IPS-18a (cell line): ENCODE data around the gene COMMD10.

ENCODE experiments used
- H3K27ac ChIP-seq: one replicate; pipeline ENCODE4 v1.5.1; 2013; ENCODE audit warnings: low read length
- H3K27me3 ChIP-seq: one replicate; pipeline ENCODE4 v1.6.1; 2013; ENCODE audit warnings: mild to moderate bottlenecking, low read length; ENCODE audit not compliant: control insufficient read depth, insufficient read depth
- H3K36me3 ChIP-seq: one replicate; pipeline ENCODE4 v1.6.1; 2013; ENCODE audit warnings: low read depth, low read length; ENCODE audit not compliant: control insufficient read depth
- H3K4me1 ChIP-seq: one replicate; pipeline ENCODE4 v1.6.1; 2013; ENCODE audit warnings: low read depth, low read length; ENCODE audit not compliant: control insufficient read depth
- H3K4me3 ChIP-seq: one replicate; pipeline ENCODE4 v1.5.1; 2013; ENCODE audit warnings: low read length
- H3K9ac ChIP-seq: one replicate; pipeline ENCODE4 v1.6.1; 2013; ENCODE audit warnings: mild to moderate bottlenecking, low read length, moderate library complexity
- H3K9me3 ChIP-seq: one replicate; pipeline ENCODE4 v1.6.1; 2013; ENCODE audit warnings: low read depth, low read length; ENCODE audit not compliant: control insufficient read depth

COMMD10 gene

GRCh38 chr5:116225281-116225922 is 140.6 kb downstream of the COMMD10 start:
- Histone ChIP-seq H3K9ac (no peak overlapping the region), H3K36me3 (no peaks in the 10 kb centered on the region), H3K27ac (no peak overlapping the region), H3K4me3 (no peak overlapping the region), H3K27me3 (no peaks in the 10 kb centered on the region), H3K4me1 (peaks cover 4% of the 10 kb centered on the region), H3K9me3 (no peaks in the 10 kb centered on the region)

DNA sequence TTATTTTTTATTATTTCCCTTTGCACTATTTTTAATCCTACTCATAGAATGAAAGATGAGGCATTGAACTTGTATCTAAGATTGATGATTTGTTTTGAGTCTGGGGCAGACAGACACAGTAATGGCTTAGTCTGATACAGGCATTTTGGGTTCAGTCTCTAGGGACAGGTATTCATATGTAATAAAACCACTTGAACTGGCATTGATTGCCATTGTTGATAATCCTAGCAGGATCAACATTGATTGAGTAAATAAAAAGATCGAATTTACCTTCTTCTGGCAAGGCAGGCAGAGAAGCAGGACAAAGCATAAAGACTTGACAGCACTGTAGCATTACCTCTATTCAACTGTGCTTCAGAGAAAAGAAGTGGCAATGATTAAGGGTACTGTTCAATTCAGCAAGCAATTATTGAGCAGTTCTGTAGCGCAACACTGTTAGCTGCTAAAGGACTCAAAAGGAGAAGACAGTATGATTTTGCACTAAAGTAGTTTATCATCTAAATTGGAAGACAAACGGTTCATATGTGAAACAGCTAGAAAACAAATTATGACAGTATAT is 144.4 kb downstream of the COMMD10 start:
- H3K4me1 ChIP-seq: peaks cover 4% of the 10 kb centered on the region
- no peaks in the 10 kb centered on the region for H3K9me3 ChIP-seq
- no peak overlapping the region for H3K9ac ChIP-seq
- no peak overlapping the region for H3K27ac ChIP-seq
- H3K36me3 ChIP-seq: no peaks in the 10 kb centered on the region
- no peaks in the 10 kb centered on the region for H3K27me3 ChIP-seq
- H3K4me3 ChIP-seq: no peak overlapping the region

DNA sequence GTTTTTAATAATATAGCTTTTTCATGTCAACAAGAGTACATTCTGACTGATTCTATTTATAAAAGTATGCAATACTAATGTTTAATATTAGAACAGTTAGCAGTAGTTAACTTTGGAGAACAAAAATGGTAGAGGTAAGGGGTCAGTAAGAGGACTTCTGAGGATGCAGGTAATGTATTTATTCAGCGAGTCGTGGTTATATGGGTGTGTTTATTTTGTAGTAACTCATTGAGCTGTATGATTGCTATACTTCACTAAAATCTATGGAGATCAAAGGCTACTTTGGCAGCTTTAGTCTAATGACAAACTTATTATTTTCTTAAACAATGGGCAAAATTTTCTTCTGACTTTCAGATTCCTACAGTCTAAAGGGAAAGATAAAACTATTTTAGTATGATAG is 146.5 kb downstream of the COMMD10 start:
- Histone ChIP-seq H3K4me1 (peaks cover 4% of the 10 kb centered on the region), H3K4me3 (no peak overlapping the region), H3K27me3 (no peaks in the 10 kb centered on the region), H3K36me3 (no peaks in the 10 kb centered on the region), H3K9me3 (no peaks in the 10 kb centered on the region), H3K27ac (no peak overlapping the region), H3K9ac (no peak overlapping the region)

GRCh38 chr5:116234681-116235080 is 149.9 kb downstream of the COMMD10 start:
- Histone ChIP-seq H3K9me3 (no peaks in the 10 kb centered on the region), H3K4me1 (no peaks in the 10 kb centered on the region), H3K4me3 (no peak overlapping the region), H3K27ac (no peak overlapping the region), H3K27me3 (no peaks in the 10 kb centered on the region), H3K36me3 (no peaks in the 10 kb centered on the region), H3K9ac (no peak overlapping the region)

GRCh38 chr5:116237917-116238500 is 153.2 kb downstream of the COMMD10 start:
- no peak overlapping the region for H3K27ac ChIP-seq
- H3K4me3 ChIP-seq: no peak overlapping the region

GRCh38 chr5:116242343-116242742 is 157.5 kb downstream of the COMMD10 start:
- no peak overlapping the region for H3K27ac ChIP-seq
- H3K27me3 ChIP-seq: no peaks in the 10 kb centered on the region
- no peak overlapping the region for H3K9ac ChIP-seq
- H3K9me3 ChIP-seq: no peaks in the 10 kb centered on the region
- no peaks in the 10 kb centered on the region for H3K36me3 ChIP-seq
- H3K4me3 ChIP-seq: no peak overlapping the region
- no peaks in the 10 kb centered on the region for H3K4me1 ChIP-seq

More at GRCh38 chr5:116237917-116238500, 153.2 kb downstream of the COMMD10 start:
- Histone ChIP-seq H3K9ac (no peak overlapping the region), H3K9me3 (no peaks in the 10 kb centered on the region), H3K4me1 (no peaks in the 10 kb centered on the region), H3K27me3 (no peaks in the 10 kb centered on the region), H3K36me3 (no peaks in the 10 kb centered on the region)

GRCh38 chr5:116248432-116248831 is 163.6 kb downstream of the COMMD10 start:
- Histone ChIP-seq H3K27ac (no peak overlapping the region), H3K9me3 (no peaks in the 10 kb centered on the region), H3K9ac (no peak overlapping the region), H3K4me1 (no peaks in the 10 kb centered on the region), H3K36me3 (no peaks in the 10 kb centered on the region), H3K4me3 (no peak overlapping the region), H3K27me3 (no peaks in the 10 kb centered on the region)

DNA sequence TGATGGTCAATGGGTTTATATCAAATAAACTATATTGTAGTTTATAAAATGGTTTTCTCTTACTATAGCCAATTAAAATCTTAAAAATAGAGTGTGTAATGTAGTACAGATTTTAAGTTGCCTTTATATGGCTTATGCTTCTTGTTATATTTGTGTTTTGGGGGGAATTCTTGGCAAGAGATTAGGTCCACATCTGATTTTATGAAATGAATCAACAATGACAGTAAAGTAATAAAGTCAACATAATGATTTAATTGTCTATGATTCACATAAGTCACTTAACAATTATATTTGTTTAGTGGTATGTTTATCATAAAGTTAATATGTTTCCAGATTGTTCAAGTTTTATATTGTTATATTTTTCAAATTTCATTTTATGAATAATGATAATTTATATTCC is 164.8 kb downstream of the COMMD10 start:
- no peak overlapping the region for H3K27ac ChIP-seq
- no peak overlapping the region for H3K4me3 ChIP-seq
- H3K4me1 ChIP-seq: no peaks in the 10 kb centered on the region
- no peaks in the 10 kb centered on the region for H3K9me3 ChIP-seq
- H3K9ac ChIP-seq: no peak overlapping the region
- no peaks in the 10 kb centered on the region for H3K27me3 ChIP-seq
- H3K36me3 ChIP-seq: no peaks in the 10 kb centered on the region

DNA sequence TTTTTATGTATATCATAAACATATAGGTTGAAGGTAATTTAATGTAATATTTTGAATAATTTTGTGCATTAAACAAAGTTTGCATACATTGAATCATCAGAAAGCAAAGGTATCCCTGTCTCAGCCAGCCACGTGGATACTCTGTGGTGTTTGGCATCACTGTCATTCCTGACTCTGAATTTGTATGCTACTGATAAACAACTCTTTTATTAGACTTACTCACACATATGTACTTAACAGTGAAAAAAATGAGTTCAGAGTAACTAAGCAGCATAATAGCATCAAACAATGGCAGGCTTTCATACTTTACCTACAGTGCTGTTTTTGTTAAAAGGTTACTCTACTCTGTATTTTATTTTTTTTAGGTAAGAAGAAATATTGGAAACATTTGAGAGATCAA is 171.9 kb downstream of the COMMD10 start:
- Histone ChIP-seq H3K27me3 (no peaks in the 10 kb centered on the region), H3K4me3 (no peak overlapping the region), H3K9ac (no peak overlapping the region), H3K36me3 (no peaks in the 10 kb centered on the region), H3K4me1 (peaks cover 6% of the 10 kb centered on the region), H3K27ac (no peak overlapping the region), H3K9me3 (no peaks in the 10 kb centered on the region)

- no peaks in the 10 kb centered on the region for H3K36me3 ChIP-seq
- H3K27ac ChIP-seq: no peak overlapping the region
- H3K4me3 ChIP-seq: no peak overlapping the region
- no peaks in the 10 kb centered on the region for H3K9me3 ChIP-seq
- H3K9ac ChIP-seq: no peak overlapping the region
- peaks cover 6% of the 10 kb centered on the region for H3K4me1 ChIP-seq
- H3K27me3 ChIP-seq: no peaks in the 10 kb centered on the region
Observed at GRCh38 chr5:116265471-116265870, 180.6 kb downstream of the COMMD10 start.

DNA sequence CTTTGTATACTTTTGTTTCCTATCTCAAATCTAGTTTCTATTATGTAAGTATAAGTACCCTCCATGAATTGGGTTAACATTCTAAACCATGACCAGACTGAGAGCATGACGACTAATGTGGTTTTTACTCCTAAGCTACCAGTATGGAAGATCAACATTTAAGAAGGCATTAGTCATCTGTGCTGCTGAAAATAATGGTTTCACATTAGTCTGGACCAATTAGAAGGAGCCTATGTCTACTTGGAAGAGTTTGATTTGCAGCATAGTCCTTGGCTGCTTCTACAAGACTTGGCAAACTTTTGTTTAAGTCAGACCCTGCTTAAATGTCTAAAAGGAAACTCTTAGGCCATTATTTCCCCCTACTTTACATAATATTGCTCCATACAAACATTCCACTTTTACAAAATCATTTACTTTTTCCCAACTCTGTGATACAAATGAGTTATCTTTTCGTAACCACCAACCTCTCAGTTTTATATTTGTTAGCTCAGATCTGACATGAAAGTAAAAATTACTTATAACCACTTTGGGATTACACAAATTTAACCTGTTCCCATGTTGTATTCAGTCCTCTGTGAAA is 186.7 kb downstream of the COMMD10 start:
- H3K27ac ChIP-seq: no peak overlapping the region
- no peaks in the 10 kb centered on the region for H3K9me3 ChIP-seq
- H3K27me3 ChIP-seq: no peaks in the 10 kb centered on the region
- H3K4me1 ChIP-seq: no peaks in the 10 kb centered on the region
- no peaks in the 10 kb centered on the region for H3K36me3 ChIP-seq
- H3K4me3 ChIP-seq: no peak overlapping the region
- no peak overlapping the region for H3K9ac ChIP-seq
